ENCODE data around the gene MYADM. TPM values are rescaled to one million over a fixed set of nuclear protein-coding genes. Genes with fewer than 3 reads are reported as not detected.
A peak's percentile ranks its signal among the peaks of the same experiment; 100 is the strongest.
"Not testable (repeated sequence)": the region's sequence is repeated elsewhere in the genome, so short reads cannot be mapped to it uniquely, and the experiment has no call there.

MYADM gene
- polyA plus RNA-seq, 10 donors, result 161 to 255 (median 199) TPM

- DNase-seq, result peak; percentile 76 to 97 (median 89)
Observed at GRCh38 chr19:53865918-53866864, 1.5 kb upstream of the MYADM start.

- DNase-seq, result no peak
Observed at GRCh38 chr19:53866865-53867224, 838 bp upstream of the MYADM start.

GRCh38 chr19:53868091-53868891 lies 608 bp downstream of the MYADM start:
- peak in 2 of 3 donors; percentile 42 to 75 for DNase-seq

- peak; percentile 88 to 96 (median 88) for DNase-seq
Observed at GRCh38 chr19:53868892-53869804, 1.5 kb downstream of the MYADM start.

- DNase-seq, result not testable (repeated sequence)
Observed at GRCh38 chr19:53869805-53870484, 2.3 kb downstream of the MYADM start.

GRCh38 chr19:53870485-53870844 lies 2.8 kb downstream of the MYADM start:
- no peak for DNase-seq

- no peak for DNase-seq
Observed at GRCh38 chr19:53871454-53871853, 3.8 kb downstream of the MYADM start.

- DNase-seq, result no peak
Observed at GRCh38 chr19:53872762-53873161, 5.1 kb downstream of the MYADM start.

- DNase-seq, result no peak
Observed at GRCh38 chr19:53873773-53874605, 6.3 kb downstream of the MYADM start.

- no peak for DNase-seq
Observed at GRCh38 chr19:53874606-53874990, 6.9 kb downstream of the MYADM start.

GRCh38 chr19:53875602-53876325 lies 8.1 kb downstream of the MYADM start:
- no peak for DNase-seq

- DNase-seq, result no peak
Observed at GRCh38 chr19:53876651-53877224, 9.1 kb downstream of the MYADM start.

GRCh38 chr19:53877361-53877766 lies 9.7 kb downstream of the MYADM start:
- DNase-seq, result no peak

GRCh38 chr19:53878776-53879139 lies 11.1 kb downstream of the MYADM start:
- DNase-seq, result no peak

GRCh38 chr19:53879140-53880081 lies 11.7 kb downstream of the MYADM start:
- DNase-seq, result peak; percentile 94 to 98 (median 97)

GRCh38 chr19:53880711-53881481 lies 13.2 kb downstream of the MYADM start:
- no peak for DNase-seq
